Retinal pigment epithelial cell (primary cell): ENCODE measurements around the gene AK1.

Experiments
- DNase-seq: peaks from one replicate; pipeline ENCODE4 v3.0.0-alpha.2; 2010; ENCODE audit warnings: low read depth
- H3K4me3 ChIP-seq: 2 replicates; pipeline ENCODE4 v1.5.1; 2011; ENCODE audit warnings: mild to moderate bottlenecking, low read length, control low read depth, moderate library complexity
- CTCF ChIP-seq: conservative IDR thresholded peaks from 2 replicates; pipeline ENCODE4 v1.5.1; 2011; ENCODE audit warnings: low read depth, low read length, control low read depth, inconsistent platforms

AK1 gene

DNA sequence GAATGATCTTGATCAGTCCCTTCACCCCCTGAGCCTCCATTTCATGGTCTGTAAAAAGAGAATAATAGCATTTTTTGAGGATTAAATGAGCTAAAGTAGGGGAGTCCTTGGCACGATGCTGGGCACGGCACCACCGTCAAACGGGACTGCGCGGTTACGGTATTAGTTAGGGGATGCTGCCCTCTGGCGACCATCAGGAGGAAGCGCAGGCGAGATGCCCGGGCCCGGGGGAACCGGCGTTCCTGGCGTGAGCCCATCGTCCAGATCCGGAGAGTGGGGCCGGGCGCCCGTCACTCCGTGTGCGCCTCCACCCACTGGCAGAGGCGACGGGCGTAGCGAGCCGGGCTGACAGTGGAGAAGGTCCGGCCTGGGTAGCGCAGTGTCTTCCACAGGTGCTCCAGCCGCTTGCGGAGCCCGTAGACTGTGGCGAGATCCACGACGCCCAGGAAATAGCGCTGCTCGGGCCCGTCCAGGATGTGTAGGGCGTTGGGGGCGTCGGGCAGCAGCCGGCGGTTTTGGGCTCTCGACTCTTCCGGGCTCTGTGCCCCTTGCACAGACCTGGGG is 44.2 kb upstream of the AK1 start:
- peak; percentile 82 for TF ChIP-seq CTCF
- no peak overlapping the region for H3K4me3 ChIP-seq
- DNase-seq: no peak

- TF ChIP-seq CTCF: no peak
- no peak overlapping the region for H3K4me3 ChIP-seq
- no peak for DNase-seq
These were observed 43.3 kb upstream of the AK1 start for GRCh38 chr9:127920794-127921193.

DNA sequence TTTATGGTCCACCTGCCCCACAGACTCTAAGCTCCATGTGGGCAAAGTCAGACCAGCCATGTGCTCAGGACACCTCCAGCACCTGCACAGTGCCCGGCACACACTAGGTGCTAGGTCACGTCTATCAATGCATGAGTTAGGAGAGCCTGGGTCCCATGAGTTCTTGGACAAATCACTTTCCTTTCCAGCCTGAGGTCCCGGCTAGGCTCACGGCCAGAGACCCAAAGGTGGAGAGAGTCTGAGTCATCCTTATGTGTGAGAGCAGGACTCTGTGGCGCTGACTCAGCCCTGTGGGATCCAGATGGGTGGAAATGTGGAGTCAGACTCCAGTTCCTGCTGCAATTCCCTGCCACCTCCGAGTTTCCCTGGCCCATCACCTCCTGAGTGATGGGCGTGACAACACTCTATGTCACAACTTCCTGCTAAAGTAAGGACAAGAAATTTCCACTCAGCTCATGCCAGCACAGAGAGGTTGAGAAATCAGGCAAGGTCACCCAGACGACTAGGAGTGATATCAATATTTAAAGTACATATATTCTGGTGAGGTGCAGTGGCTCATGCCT is 41.9 kb upstream of the AK1 start:
- no peak overlapping the region for H3K4me3 ChIP-seq

DNA sequence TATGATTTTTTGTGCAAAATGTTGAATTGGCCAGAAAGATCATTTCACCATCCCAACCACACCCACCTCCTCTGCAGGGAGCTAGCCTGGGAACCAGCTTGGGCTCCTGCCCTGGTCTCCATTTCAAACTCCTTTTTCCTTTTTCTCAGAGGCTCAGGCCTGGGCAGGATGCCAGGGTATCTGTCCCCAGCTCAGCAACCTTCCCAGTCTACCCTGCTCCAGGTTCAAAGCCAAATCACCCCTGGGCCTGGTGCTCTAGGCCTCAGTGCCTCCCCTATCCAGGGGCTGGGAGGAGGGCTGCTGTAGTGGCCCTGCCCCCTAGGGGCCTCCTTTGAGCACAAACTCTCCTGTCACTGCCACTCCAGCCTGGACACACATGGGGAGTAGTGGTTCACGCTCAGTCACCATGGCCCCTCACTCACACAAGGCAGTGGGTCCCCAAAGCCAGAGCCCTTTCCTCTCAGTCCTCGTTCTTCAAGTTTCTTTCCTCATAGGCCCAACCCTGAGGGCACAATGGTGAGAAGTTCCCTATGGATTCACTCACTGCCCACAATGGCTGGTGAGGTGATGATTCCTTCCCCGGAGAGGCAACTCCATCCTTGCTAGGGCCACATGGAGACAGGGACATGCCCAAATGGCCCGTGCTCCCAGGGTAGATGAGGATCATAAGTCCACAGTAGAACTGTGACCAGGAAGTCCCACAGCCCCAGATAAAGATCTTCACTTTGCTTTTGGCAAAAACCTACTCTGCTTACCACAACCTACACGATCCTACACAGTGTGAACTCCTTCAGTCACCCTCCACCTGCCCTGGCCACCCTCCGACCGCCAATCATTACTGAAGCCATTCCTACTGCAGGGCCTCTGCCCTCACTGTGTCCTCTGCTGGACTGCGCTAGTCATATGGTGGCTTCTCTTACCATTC is 41.0 kb upstream of the AK1 start:
- no peak for DNase-seq
- H3K4me3 ChIP-seq: no peak overlapping the region
- TF ChIP-seq CTCF: peak; percentile 33

More for the DNA sequence above, 41.9 kb upstream of the AK1 start:
- TF ChIP-seq CTCF: no peak
- DNase-seq: peak; percentile 86

- H3K4me3 ChIP-seq: no peak overlapping the region
- no peak for DNase-seq
- TF ChIP-seq CTCF: no peak
These were observed 40.1 kb upstream of the AK1 start for GRCh38 chr9:127917603-127918002.

DNA sequence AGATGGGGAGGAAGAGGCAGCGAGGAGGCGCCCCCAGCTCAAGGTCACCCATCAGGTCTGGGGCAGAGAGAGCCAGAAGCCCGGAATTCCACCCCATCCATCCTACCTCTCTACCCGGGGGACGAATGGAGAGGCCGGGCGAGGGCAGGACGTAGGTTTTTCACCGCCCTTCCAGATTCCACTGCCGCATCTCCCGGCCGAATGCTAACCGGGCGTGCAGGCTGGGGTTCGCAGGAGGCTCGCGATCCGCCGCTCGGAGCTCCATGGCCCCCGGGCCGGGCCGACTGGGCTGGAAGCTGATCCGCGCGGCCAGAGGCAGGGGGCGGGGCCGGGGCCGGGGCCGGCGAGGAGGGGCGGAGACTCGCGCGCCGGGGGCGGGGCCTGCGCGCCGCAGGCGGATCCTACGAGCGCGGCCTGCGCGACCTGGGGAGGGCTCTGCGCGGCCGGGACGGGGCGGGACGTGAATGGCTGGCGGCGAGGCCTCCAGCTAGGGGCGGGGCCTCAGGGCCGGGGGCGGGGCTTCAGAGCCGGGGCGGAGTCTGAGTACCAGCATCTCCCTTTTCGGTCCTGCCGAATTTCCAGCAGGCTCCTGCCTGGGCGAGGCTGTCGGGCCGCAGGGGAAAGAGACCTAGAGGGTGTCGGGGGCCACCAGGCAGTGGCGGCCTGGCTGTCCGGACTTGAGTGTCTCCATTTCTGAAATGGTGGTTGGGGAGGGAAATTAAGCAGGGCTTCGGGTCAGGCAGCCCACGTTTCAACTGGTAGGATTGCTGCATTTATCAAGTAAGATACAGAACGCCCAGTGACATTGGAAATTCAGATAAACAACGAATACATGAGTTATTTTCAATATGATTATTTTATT is 39.5 kb upstream of the AK1 start, which contains the start of gene ST6GALNAC4:
Gene ST6GALNAC4, minus strand, starts transcription at position 322 of the 862 bp plus-strand sequence. CDS start 622 bp downstream, outside the sequence.
- H3K4me3 ChIP-seq: peak within 1 kb of the TSS; percentile 66
- no peak for TF ChIP-seq CTCF
- peak; percentile 62 for DNase-seq
